C4-2B (cell line): ENCODE measurements around the gene SHLD1.

Experiments
- ZFX ChIP-seq: fragments of 450-650 bp; IDR thresholded peaks from 2 replicates; pipeline ENCODE4 v1.6.1; 2017
- TF ChIP-seq, protein P1 (sequence below): fragments of 450-650 bp; conservative IDR thresholded peaks from 2 replicates; pipeline ENCODE4 v1.5.1; 2017; ENCODE audit warnings: mild to moderate bottlenecking

DNA sequence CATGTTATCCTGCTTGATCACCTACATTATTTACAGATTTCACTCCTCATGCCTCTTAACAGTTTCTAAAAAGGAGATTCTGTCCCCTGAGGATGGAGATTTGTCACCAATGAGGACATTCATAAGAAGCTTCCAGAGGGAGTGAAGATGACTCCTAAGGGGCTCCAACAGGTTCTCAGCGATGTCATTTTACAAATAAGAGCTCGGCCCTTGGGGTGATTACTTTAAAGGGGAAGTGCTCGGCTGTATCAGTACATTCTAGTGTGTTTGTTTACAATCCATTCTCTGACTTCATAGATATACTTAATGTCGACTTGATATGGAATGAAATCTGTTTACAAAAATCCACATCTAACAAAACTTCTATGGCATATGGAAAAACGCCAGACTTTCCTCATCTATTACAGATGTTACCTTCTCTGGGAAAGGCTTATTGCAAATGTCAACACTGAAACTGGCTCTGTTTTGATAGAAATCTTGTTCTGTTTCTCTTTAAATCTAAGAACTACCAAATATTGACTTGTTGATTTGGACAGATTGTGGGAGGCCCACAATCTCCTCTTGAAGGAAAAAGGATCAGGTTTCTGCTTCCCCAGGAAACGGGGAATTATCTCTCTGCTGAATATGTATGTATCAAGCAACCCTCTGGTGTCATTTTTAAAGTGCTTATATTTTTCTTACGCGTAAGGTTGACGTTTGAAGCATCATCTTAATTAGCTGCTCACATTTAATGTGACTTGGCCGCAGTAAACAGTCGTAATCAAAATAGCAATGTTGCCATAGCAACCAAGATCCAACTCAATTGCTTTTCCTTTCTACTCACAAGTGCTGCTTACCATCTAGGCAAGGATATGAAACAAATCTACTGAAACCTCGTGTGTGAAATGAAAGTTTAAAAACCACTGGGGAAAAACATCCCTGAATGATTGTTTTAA lies 95.7 kb downstream of the SHLD1 start:
- TF ChIP-seq, protein P1, sequence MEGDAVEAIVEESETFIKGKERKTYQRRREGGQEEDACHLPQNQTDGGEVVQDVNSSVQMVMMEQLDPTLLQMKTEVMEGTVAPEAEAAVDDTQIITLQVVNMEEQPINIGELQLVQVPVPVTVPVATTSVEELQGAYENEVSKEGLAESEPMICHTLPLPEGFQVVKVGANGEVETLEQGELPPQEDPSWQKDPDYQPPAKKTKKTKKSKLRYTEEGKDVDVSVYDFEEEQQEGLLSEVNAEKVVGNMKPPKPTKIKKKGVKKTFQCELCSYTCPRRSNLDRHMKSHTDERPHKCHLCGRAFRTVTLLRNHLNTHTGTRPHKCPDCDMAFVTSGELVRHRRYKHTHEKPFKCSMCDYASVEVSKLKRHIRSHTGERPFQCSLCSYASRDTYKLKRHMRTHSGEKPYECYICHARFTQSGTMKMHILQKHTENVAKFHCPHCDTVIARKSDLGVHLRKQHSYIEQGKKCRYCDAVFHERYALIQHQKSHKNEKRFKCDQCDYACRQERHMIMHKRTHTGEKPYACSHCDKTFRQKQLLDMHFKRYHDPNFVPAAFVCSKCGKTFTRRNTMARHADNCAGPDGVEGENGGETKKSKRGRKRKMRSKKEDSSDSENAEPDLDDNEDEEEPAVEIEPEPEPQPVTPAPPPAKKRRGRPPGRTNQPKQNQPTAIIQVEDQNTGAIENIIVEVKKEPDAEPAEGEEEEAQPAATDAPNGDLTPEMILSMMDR = no peak
- no peak for TF ChIP-seq ZFX
